GM18951 (cell line): ENCODE results near the gene BCL11B.

Experiments
- POLR2A ChIP-seq: IDR thresholded peaks from 4 replicates; pipeline ENCODE4 v1.6.1; 2011; ENCODE audit warnings: mild to moderate bottlenecking; ENCODE audit not compliant: insufficient read length, insufficient read depth; ENCODE audit errors: extremely low read depth
- in situ Hi-C: fragments of 300-500 bp; cut with MboI; formaldehyde crosslinking; loops from one replicate; pipeline ENCODE4 v1.12.0; 2022; ENCODE audit warnings: low sequenced_read_pairs, mixed read lengths, inconsistent platforms; ENCODE audit not compliant: unreplicated experiment

The BCL11B gene

GRCh38 chr14:99312106-99312505, 40.1 kb upstream of the BCL11B start:
- in situ Hi-C loops: no loop called here
- TF ChIP-seq POLR2A: no peak

- in situ Hi-C loops: no loop called here
- no peak for TF ChIP-seq POLR2A
Measured at GRCh38 chr14:99309220-99309766, 37.3 kb upstream of the BCL11B start.

- in situ Hi-C loops: no loop called here
- TF ChIP-seq POLR2A: no peak
Measured at GRCh38 chr14:99304208-99304607, 32.2 kb upstream of the BCL11B start.

GRCh38 chr14:99300190-99300589, 28.2 kb upstream of the BCL11B start:
- in situ Hi-C loops: no loop called here
- no peak for TF ChIP-seq POLR2A

GRCh38 chr14:99296517-99296916, 24.5 kb upstream of the BCL11B start:
- in situ Hi-C loops: no loop called here
- no peak for TF ChIP-seq POLR2A

GRCh38 chr14:99289394-99290189, 17.6 kb upstream of the BCL11B start:
- no peak for TF ChIP-seq POLR2A
- in situ Hi-C loops: no loop called here

- in situ Hi-C loops: no loop called here
- TF ChIP-seq POLR2A: no peak
Measured at GRCh38 chr14:99288948-99289347, 17.0 kb upstream of the BCL11B start.

GRCh38 chr14:99287269-99287942, 15.4 kb upstream of the BCL11B start:
- no peak for TF ChIP-seq POLR2A
- in situ Hi-C loops: no loop called here

- in situ Hi-C loops: no loop called here
- TF ChIP-seq POLR2A: no peak
Measured at GRCh38 chr14:99286761-99287160, 14.8 kb upstream of the BCL11B start.

- no peak for TF ChIP-seq POLR2A
Measured at GRCh38 chr14:99284254-99285004, 12.4 kb upstream of the BCL11B start.

GRCh38 chr14:99282261-99283050, 10.5 kb upstream of the BCL11B start:
- TF ChIP-seq POLR2A: no peak
- in situ Hi-C loops: no loop called here

More at GRCh38 chr14:99284254-99285004, 12.4 kb upstream of the BCL11B start:
- in situ Hi-C loops: no loop called here

- no peak for TF ChIP-seq POLR2A
- in situ Hi-C loops: no loop called here
Measured at GRCh38 chr14:99281396-99281795, 9.4 kb upstream of the BCL11B start.
